HFFc6 (cell line): ENCODE data around the gene RAB11FIP4. TPM values are rescaled to one million over a fixed set of nuclear protein-coding genes. Genes with fewer than 3 reads are reported as not detected.

Experiments
- DNase-seq: peaks from one replicate; pipeline ENCODE4 v3.0.0-alpha.2; 2018
- H3K27ac Mint-ChIP-seq: 2 replicates; pipeline ENCODE4 v1.8.0; 2020; ENCODE audit warnings: mild to moderate bottlenecking, mixed read lengths
- H3K27me3 Mint-ChIP-seq: 2 replicates; pipeline ENCODE4 v1.8.0; 2021; ENCODE audit warnings: mild to moderate bottlenecking, moderate library complexity, mixed read lengths; ENCODE audit not compliant: insufficient read depth
- H3K36me3 Mint-ChIP-seq: 2 replicates; pipeline ENCODE4 v1.8.0; 2021; ENCODE audit warnings: low read depth, mixed read lengths
- H3K4me1 Mint-ChIP-seq: 2 replicates; pipeline ENCODE4 v1.8.0; 2020; ENCODE audit warnings: low read depth, mixed read lengths
- H3K4me3 Mint-ChIP-seq: 2 replicates; pipeline ENCODE4 v1.8.0; 2020; ENCODE audit warnings: mild to moderate bottlenecking, moderate library complexity, mixed read lengths
- H3K9me3 Mint-ChIP-seq: 2 replicates; pipeline ENCODE4 v1.8.0; 2020; ENCODE audit warnings: mild to moderate bottlenecking, mixed read lengths
- total RNA-seq, 6 experiments: library from RNA; stranded (reverse); fragmentation: NEBNext Ultra II Directional; extraction: Animal tissue kit (Norgen Biotek cat#: 25700); gene quantifications; 2 replicates in 1 of 6; 3 replicates in 5 of 6; pipeline ENCODE4 v1.2.3, GENCODE V29; 2021
- TF ChIP-seq, protein P1 (sequence below): fragments of 200-600 bp; sonication (generic); IDR thresholded peaks from 2 replicates; pipeline ENCODE4 v1.5.0; 2021; ENCODE audit warnings: antibody characterized with exemption, mild to moderate bottlenecking

RAB11FIP4 gene
- total RNA-seq, 6 experiments from 2014 or later: 0.02 to 0.38 (median 0.09) TPM

DNA sequence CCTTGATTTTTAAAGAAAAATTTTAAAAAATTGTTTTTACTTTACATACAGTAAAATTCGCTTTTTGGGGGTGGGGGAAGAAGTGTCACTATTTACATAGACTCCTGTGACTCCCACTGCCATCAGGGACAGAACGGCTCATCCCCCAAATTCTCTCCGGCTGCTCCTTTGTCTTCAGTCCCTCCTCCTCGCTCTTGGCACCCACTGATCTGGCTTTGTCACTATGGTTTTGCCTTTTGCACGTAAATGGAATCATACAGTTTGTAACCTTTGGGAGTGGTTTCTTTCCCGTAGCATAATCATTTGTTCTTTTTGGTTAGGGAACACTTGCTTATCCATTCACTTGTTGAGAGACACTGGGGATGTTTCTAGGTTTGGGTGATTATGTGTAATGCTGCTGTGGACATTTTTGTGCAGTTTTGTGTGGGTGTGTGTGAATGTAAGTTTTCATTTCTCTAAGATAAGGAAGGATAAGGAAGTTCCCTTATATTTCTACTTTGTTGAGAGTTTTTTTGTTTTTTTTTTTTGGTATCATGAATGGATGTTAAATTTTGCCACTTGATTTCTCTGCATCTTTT lies 27.4 kb downstream of the RAB11FIP4 start:
- no peak overlapping the region for H3K4me3 Mint-ChIP-seq
- peaks cover 33% of the 10 kb centered on the region for H3K27me3 Mint-ChIP-seq
- no peak for DNase-seq
- no peaks in the 10 kb centered on the region; the same call in 1 of the 2 replicates for H3K9me3 Mint-ChIP-seq
- no peak overlapping the region for H3K27ac Mint-ChIP-seq
- no peaks in the 10 kb centered on the region for H3K36me3 Mint-ChIP-seq
- H3K4me1 Mint-ChIP-seq: peaks cover 6% of the 10 kb centered on the region
- TF ChIP-seq, protein P1, sequence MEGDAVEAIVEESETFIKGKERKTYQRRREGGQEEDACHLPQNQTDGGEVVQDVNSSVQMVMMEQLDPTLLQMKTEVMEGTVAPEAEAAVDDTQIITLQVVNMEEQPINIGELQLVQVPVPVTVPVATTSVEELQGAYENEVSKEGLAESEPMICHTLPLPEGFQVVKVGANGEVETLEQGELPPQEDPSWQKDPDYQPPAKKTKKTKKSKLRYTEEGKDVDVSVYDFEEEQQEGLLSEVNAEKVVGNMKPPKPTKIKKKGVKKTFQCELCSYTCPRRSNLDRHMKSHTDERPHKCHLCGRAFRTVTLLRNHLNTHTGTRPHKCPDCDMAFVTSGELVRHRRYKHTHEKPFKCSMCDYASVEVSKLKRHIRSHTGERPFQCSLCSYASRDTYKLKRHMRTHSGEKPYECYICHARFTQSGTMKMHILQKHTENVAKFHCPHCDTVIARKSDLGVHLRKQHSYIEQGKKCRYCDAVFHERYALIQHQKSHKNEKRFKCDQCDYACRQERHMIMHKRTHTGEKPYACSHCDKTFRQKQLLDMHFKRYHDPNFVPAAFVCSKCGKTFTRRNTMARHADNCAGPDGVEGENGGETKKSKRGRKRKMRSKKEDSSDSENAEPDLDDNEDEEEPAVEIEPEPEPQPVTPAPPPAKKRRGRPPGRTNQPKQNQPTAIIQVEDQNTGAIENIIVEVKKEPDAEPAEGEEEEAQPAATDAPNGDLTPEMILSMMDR: no peak

DNA sequence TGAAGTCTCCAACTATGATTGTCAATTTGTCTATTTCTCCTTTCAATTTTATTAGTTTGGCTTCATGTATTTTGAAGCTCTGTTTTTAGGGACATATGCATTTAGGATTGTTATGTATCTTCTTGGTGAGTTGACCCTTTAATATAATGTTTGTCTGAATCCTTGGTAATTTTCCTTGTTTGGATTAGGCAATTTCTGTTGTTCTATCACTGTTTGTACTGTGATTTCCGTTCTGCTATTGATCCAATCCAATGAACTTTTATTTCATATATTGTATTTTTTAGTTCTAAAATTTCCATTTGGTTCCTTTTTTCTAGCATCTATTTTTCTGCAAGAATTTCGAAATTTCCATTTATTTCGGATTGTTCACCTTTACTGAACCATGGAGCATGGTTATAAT lies 31.0 kb downstream of the RAB11FIP4 start:
- DNase-seq: no peak
- H3K9me3 Mint-ChIP-seq: no peaks in the 10 kb centered on the region; the same call in 1 of the 2 replicates
- no peaks in the 10 kb centered on the region for H3K36me3 Mint-ChIP-seq
- H3K27me3 Mint-ChIP-seq: peaks cover 34% of the 10 kb centered on the region
- H3K27ac Mint-ChIP-seq: no peak overlapping the region
- no peak overlapping the region for H3K4me3 Mint-ChIP-seq
- TF ChIP-seq, protein P1: no peak
- no peaks in the 10 kb centered on the region for H3K4me1 Mint-ChIP-seq

DNA sequence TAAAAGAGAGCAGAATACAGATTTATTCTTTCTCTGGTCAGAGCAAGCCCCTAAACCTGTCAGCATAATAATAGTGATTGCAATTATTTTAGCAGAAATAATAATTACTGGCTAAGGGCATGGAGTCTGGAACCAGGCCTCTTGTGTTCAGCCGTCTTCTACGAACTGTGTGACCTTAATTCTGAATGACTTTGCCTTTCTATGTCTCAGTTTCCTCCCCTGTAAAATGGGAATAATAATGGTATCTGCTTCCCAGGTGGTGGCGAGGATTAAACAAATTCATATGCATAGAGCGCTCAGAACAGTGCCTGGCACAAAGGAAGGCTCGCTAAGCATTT lies 33.4 kb downstream of the RAB11FIP4 start:
- H3K36me3 Mint-ChIP-seq: no peaks in the 10 kb centered on the region
- peaks cover 27% of the 10 kb centered on the region for H3K27me3 Mint-ChIP-seq
- no peak overlapping the region for H3K4me3 Mint-ChIP-seq
- no peaks in the 10 kb centered on the region for H3K4me1 Mint-ChIP-seq
- H3K27ac Mint-ChIP-seq: no peak overlapping the region
- DNase-seq: no peak
- H3K9me3 Mint-ChIP-seq: no peaks in the 10 kb centered on the region; the same call in 1 of the 2 replicates
- TF ChIP-seq, protein P1: no peak

DNA sequence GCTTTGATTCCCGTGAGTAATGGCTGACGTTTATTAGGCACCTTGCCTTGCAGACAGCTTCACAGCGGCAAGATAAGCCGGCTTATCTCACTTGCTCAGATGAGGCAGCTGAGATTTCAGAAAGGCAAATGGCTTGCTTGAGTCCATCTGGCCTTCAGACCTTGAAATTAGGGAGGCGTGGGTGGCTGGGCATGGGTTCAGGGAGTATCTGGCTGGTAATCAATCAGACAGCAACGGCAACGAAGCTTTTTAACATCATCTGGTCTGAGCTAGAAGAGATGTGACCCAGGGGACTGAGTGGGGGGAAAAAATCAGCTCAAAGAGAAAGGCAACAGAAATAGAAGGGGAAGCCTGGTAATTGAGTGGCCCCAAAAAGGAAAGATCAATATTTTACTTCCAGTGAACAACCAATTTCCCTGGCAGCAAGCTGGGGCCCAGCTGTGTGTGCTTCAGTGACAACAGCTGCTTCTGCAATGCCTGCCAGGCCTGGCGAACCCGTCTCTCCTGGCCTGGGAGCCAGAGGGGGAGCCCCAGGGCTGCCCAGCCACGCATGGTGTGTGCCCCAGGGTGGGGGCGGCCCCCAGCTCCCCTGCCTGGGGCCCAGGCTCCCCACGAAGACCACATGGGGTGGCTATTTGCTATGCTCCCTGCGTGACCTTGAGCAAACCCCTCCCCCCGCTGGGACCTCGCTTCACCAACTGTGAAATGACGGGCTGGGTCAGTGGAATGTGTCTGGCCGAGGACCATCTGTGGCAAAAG lies 34.0 kb downstream of the RAB11FIP4 start:
- DNase-seq: no peak
- Mint-ChIP-seq H3K27me3 (peaks cover 25% of the 10 kb centered on the region), H3K9me3 (no peaks in the 10 kb centered on the region; the same call in 1 of the 2 replicates), H3K4me3 (no peak overlapping the region), H3K4me1 (no peaks in the 10 kb centered on the region), H3K27ac (no peak overlapping the region), H3K36me3 (no peaks in the 10 kb centered on the region)
- TF ChIP-seq, protein P1: no peak

DNA sequence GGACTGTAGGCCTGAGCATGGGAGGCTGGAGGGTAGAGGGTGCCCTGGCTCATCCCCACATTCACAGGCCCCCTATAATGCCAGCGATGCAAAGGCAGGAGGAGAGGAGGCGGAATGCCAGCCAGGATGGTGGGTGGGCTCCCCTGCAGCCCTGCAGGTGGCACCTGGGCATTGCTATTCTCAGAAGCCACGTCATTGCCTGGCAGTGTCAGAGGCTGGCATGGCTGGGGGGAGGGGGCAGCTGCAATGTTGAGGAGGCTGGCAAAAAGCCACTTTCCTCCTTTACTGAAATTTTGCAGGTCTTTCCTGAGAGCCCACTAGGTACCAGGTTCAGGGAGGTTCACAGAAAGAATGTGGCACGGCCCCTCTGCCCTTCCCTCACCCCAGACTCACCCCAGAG lies 36.2 kb downstream of the RAB11FIP4 start:
- H3K4me3 Mint-ChIP-seq: no peak overlapping the region
- DNase-seq: no peak
- no peak overlapping the region for H3K27ac Mint-ChIP-seq
- peaks cover 44% of the 10 kb centered on the region for H3K27me3 Mint-ChIP-seq
- TF ChIP-seq, protein P1: no peak
- H3K4me1 Mint-ChIP-seq: no peaks in the 10 kb centered on the region
- no peaks in the 10 kb centered on the region for H3K36me3 Mint-ChIP-seq
- H3K9me3 Mint-ChIP-seq: no peaks in the 10 kb centered on the region; the same call in 1 of the 2 replicates
